Trophoblast cell (in vitro differentiated cells and primary cell): Measurements from ENCODE around the gene RBM23.
"Not testable (repeated sequence)": the region's sequence is repeated elsewhere in the genome, so short reads cannot be mapped to it uniquely, and the experiment has no call there.

Experiments used
- DNase-seq, 2 donors: peaks; one replicate each; pipeline ENCODE4 v3.0.0-alpha.2; 2016
- H2AFZ ChIP-seq: 2 replicates; pipeline ENCODE4 v1.6.1; 2013; ENCODE audit warnings: low read length, moderate library complexity, mild to moderate bottlenecking; ENCODE audit not compliant: insufficient read depth, poor library complexity
- H2AK5ac ChIP-seq: 2 replicates; pipeline ENCODE4 v1.6.1; 2013; ENCODE audit warnings: mild to moderate bottlenecking, low read length
- H2BK120ac ChIP-seq: 2 replicates; pipeline ENCODE4 v1.6.1; 2013; ENCODE audit warnings: low read length, mild to moderate bottlenecking, moderate library complexity; ENCODE audit not compliant: insufficient read depth, poor library complexity
- H2BK12ac ChIP-seq: 2 replicates; pipeline ENCODE4 v1.6.1; 2013; ENCODE audit warnings: mild to moderate bottlenecking, low read length, moderate library complexity
- H2BK5ac ChIP-seq: 2 replicates; pipeline ENCODE4 v1.6.1; 2013; ENCODE audit warnings: low read length, low read depth, moderate library complexity, mild to moderate bottlenecking; ENCODE audit not compliant: poor library complexity
- H3K14ac ChIP-seq: 2 replicates; pipeline ENCODE4 v1.6.1; 2013; ENCODE audit warnings: mild to moderate bottlenecking, low read length
- H3K18ac ChIP-seq: 2 replicates; pipeline ENCODE4 v1.6.1; 2013; ENCODE audit warnings: mild to moderate bottlenecking, low read length
- H3K23ac ChIP-seq: 2 replicates; pipeline ENCODE4 v1.6.1; 2013; ENCODE audit warnings: low read length
- H3K27ac ChIP-seq: 2 replicates; pipeline ENCODE4 v1.5.1; 2013; ENCODE audit warnings: low read depth, mild to moderate bottlenecking, inconsistent platforms, low read length, moderate library complexity
- H3K27me3 ChIP-seq: 2 replicates; pipeline ENCODE4 v1.6.1; 2013; ENCODE audit warnings: inconsistent platforms, mild to moderate bottlenecking, low read length, moderate library complexity; ENCODE audit not compliant: insufficient read depth
- H3K36me3 ChIP-seq, 2 experiments: 1 replicate in 1 of 2; 2 replicates in 1 of 2; pipeline ENCODE4 v1.6.1; 2013; ENCODE audit warnings: low read length in 2 of 2, mild to moderate bottlenecking in 2 of 2, moderate library complexity in 1 of 2; ENCODE audit not compliant: insufficient read depth in 2 of 2, control insufficient read depth in 1 of 2
- H3K4ac ChIP-seq: 2 replicates; pipeline ENCODE4 v1.6.1; 2013; ENCODE audit warnings: low read depth, mild to moderate bottlenecking, low read length, moderate library complexity
- H3K4me1 ChIP-seq, 2 experiments: 1 replicate in 1 of 2; 2 replicates in 1 of 2; pipeline ENCODE4 v1.6.1; 2013; ENCODE audit warnings: low read length in 2 of 2, mild to moderate bottlenecking in 2 of 2, moderate library complexity in 1 of 2; ENCODE audit not compliant: insufficient read depth in 2 of 2, control insufficient read depth in 1 of 2
- H3K4me2 ChIP-seq: 2 replicates; pipeline ENCODE4 v1.6.1; 2013; ENCODE audit warnings: inconsistent platforms, mild to moderate bottlenecking, low read length, moderate library complexity
- H3K4me3 ChIP-seq: 2 replicates; pipeline ENCODE4 v1.5.1; 2013; ENCODE audit warnings: mild to moderate bottlenecking, low read depth, low read length, inconsistent platforms
- H3K79me1 ChIP-seq: one replicate; pipeline ENCODE4 v1.6.1; 2013; ENCODE audit warnings: low read length
- H3K79me2 ChIP-seq: 2 replicates; pipeline ENCODE4 v1.6.1; 2013; ENCODE audit warnings: low read length, mild to moderate bottlenecking; ENCODE audit not compliant: control insufficient read depth, insufficient read depth, poor library complexity
- H3K9ac ChIP-seq: 2 replicates; pipeline ENCODE4 v1.6.1; 2013; ENCODE audit warnings: mild to moderate bottlenecking, low read length
- H3K9me3 ChIP-seq: 2 replicates; pipeline ENCODE4 v1.6.1; 2013; ENCODE audit warnings: low read depth, mild to moderate bottlenecking, control low read depth, inconsistent platforms, low read length; ENCODE audit not compliant: insufficient read depth
- H4K12ac ChIP-seq: 2 replicates; pipeline ENCODE4 v1.6.1; 2013; ENCODE audit warnings: low read depth, mild to moderate bottlenecking, low read length, moderate library complexity
- H4K8ac ChIP-seq: 2 replicates; pipeline ENCODE4 v1.6.1; 2013; ENCODE audit warnings: low read depth, mild to moderate bottlenecking, low read length, moderate library complexity
- H4K91ac ChIP-seq: one replicate; pipeline ENCODE4 v1.6.1; 2013; ENCODE audit warnings: low read depth, mild to moderate bottlenecking, low read length, moderate library complexity
- WGBS: extraction: QIAGEN DNeasy Blood & Tissue Kit; methylation state at CpG from one replicate; pipeline ENCODE4 v1.1.7; 2013; ENCODE audit warnings: missing lambda C conversion rate; ENCODE audit not compliant: insufficient read length, insufficient coverage; ENCODE audit errors: extremely low coverage; 5-methylcytosine and 5-hydroxymethylcytosine counted together

Gene RBM23

DNA sequence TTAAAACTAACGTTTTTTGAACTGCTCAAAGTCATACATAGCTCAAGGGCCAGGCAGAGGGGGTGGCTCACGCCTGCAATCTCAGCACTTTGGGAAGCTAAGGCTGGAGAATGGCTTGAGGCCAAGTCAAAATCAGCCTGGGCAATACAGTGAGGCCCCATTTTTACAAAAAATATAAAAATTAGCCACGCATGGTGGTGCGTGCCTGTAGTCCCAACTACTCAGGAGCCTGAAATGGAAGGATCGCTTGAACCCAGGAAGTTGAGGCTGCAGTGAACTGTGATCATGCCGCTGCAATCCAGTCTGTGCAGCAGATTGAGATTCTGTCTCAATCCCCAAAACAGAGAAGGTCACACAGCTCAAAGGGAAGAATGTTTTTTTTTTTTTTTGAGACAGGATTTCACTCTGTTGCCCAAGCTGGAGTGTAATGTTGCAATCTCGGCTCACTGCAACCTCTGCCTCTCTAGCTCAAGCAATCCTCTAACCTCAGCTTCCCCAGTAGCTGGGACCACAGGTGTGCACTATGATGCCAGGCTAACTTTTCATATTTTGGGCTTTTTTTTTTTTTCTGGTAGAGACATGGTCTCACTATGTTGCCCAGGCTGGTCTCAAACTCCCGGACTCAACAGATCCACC, 2.9 kb downstream of the RBM23 start:
- peaks cover 4% of the 10 kb centered on the region for H3K79me2 ChIP-seq
- H3K9me3 ChIP-seq: no peaks in the 10 kb centered on the region
- H3K4me1 ChIP-seq: peaks cover 4 to 8% of the 10 kb centered on the region in 2 experiments
- H2AFZ ChIP-seq: no peak overlapping the region
- no peak overlapping the region for H3K23ac ChIP-seq
- H3K18ac ChIP-seq: no peak overlapping the region
- no peak overlapping the region for H3K27ac ChIP-seq
- no peak overlapping the region for H3K4me3 ChIP-seq
- H2BK120ac ChIP-seq: no peak overlapping the region
- H4K8ac ChIP-seq: no peak overlapping the region
- H3K27me3 ChIP-seq: no peaks in the 10 kb centered on the region
- H4K12ac ChIP-seq: no peak overlapping the region
- peaks cover 9% of the 10 kb centered on the region for H3K79me1 ChIP-seq
- H3K14ac ChIP-seq: no peak overlapping the region
- H3K9ac ChIP-seq: no peak overlapping the region
- WGBS: no CpG with 5 or more reads among the region's 8 CpGs
- H2BK5ac ChIP-seq: no peak overlapping the region
- H3K4me2 ChIP-seq: no peak overlapping the region
- peaks cover 10 to 13% of the 10 kb centered on the region in 2 experiments for H3K36me3 ChIP-seq
- no peak overlapping the region for H2AK5ac ChIP-seq
- H4K91ac ChIP-seq: no peak overlapping the region
- H2BK12ac ChIP-seq: no peak overlapping the region
- peak overlapping the region; percentile 21 for H3K4ac ChIP-seq
- DNase-seq: peak in 1 of 2 donors; percentile 36

DNA sequence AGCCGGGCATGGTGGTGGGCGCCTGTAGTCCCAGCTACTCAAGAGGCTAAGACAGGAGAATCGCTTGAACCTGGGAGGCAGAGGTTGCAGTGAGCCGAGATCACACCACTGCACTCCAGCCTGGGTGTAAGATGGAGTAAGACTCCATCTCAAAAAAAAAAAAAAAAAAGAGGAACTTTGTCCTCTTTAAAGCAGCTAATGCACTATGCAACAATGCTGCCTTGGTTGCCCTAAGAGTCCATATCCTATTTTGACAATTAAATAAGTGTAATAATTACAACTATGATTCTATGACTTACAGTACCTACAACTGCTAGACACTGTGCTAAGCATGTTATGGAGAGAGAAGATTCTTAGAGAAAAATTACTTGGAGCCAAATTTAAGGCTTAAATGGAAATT, 4.1 kb downstream of the RBM23 start:
- not testable (repeated sequence) for H3K4me3 ChIP-seq, H2BK120ac ChIP-seq, H3K27ac ChIP-seq, H4K8ac ChIP-seq, H2BK12ac ChIP-seq, H3K18ac ChIP-seq, H3K79me2 ChIP-seq, DNase-seq, H3K27me3 ChIP-seq, H3K36me3 ChIP-seq, H4K91ac ChIP-seq, H3K14ac ChIP-seq, H3K9me3 ChIP-seq, H3K23ac ChIP-seq, H2BK5ac ChIP-seq, H4K12ac ChIP-seq, H2AFZ ChIP-seq, H2AK5ac ChIP-seq, H3K79me1 ChIP-seq, H3K4me2 ChIP-seq, H3K4ac ChIP-seq, H3K4me1 ChIP-seq, H3K9ac ChIP-seq
- no CpG with 5 or more reads among the region's 4 CpGs for WGBS

DNA sequence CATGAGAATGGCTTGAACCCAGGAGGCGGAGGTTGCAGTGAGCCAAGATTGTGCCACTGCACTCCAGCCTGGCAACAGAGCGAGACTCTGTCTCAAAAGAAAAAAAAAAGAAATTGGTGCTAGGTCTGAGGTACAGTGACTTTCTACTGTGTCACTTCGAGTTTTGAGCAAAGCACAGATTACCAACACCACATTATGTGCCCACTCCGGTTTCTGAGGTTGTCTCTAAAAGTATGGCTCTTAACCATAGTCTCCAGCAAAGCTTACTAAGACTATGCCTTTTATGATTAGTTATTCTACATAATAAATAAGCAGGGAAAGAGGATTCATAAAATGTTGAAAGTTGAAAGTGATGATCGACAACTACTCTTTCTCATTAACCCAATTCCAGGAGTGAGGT, 8.0 kb downstream of the RBM23 start:
- Histone ChIP-seq H3K9ac (no peak overlapping the region), H4K8ac (no peak overlapping the region), H3K4ac (no peak overlapping the region), H3K36me3 (peaks cover 29 to 33% of the 10 kb centered on the region in 2 experiments), H3K14ac (no peak overlapping the region), H2AK5ac (no peak overlapping the region), H4K91ac (no peak overlapping the region), H3K18ac (no peak overlapping the region), H2BK120ac (no peak overlapping the region), H3K4me1 (no peaks in the 10 kb centered on the region), H3K79me2 (no peaks in the 10 kb centered on the region), H4K12ac (no peak overlapping the region), H3K4me3 (no peak overlapping the region), H3K23ac (no peak overlapping the region), H3K27me3 (no peaks in the 10 kb centered on the region), H2BK12ac (no peak overlapping the region), H3K9me3 (peaks cover 2% of the 10 kb centered on the region), H2BK5ac (no peak overlapping the region), H3K79me1 (no peaks in the 10 kb centered on the region), H3K4me2 (no peak overlapping the region), H3K27ac (no peak overlapping the region), H2AFZ (no peak overlapping the region)
- no CpG with 5 or more reads among the region's 5 CpGs for WGBS
- no peak for DNase-seq

DNA sequence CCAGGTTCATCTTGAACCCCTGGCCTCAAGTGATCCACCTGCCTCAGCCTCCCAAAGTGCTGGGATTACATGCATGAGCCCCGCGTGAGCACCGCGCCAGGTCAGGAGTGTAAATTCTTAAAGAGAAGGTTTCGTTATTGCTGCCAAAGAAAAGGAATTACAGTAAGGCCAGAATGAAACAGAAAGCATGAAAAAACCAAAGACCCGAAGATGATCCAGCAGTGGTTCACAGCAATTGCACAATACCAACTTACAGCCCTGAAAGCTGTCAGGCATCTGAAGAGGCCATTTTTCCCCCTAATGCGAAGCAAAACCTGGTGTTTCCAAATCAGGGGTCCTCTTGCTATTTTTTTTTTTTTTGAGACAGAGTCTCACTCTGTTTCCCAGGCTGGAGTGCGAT, 10.3 kb downstream of the RBM23 start:
- no peaks in the 10 kb centered on the region for H3K4me1 ChIP-seq
- H3K23ac ChIP-seq: no peak overlapping the region
- no peak overlapping the region for H2BK12ac ChIP-seq
- H3K27ac ChIP-seq: no peak overlapping the region
- H4K12ac ChIP-seq: no peak overlapping the region
- H4K91ac ChIP-seq: no peak overlapping the region
- H3K9ac ChIP-seq: no peak overlapping the region
- H2BK120ac ChIP-seq: no peak overlapping the region
- H3K4me2 ChIP-seq: no peak overlapping the region
- H2AFZ ChIP-seq: no peak overlapping the region
- WGBS: no CpG with 5 or more reads among the region's 8 CpGs
- peaks cover 41 to 52% of the 10 kb centered on the region in 2 experiments for H3K36me3 ChIP-seq
- no peaks in the 10 kb centered on the region for H3K79me2 ChIP-seq
- DNase-seq: no peak
- H2AK5ac ChIP-seq: no peak overlapping the region
- H3K14ac ChIP-seq: no peak overlapping the region
- peak overlapping the region; percentile 45 for H3K4me3 ChIP-seq
- H3K9me3 ChIP-seq: peaks cover 2% of the 10 kb centered on the region
- H3K4ac ChIP-seq: no peak overlapping the region
- H2BK5ac ChIP-seq: no peak overlapping the region
- no peak overlapping the region for H4K8ac ChIP-seq
- H3K79me1 ChIP-seq: no peaks in the 10 kb centered on the region
- no peak overlapping the region for H3K18ac ChIP-seq
- H3K27me3 ChIP-seq: no peaks in the 10 kb centered on the region
